ENCODE measurements around the gene HIC2. TPM values are rescaled to one million over a fixed set of nuclear protein-coding genes. Genes with fewer than 3 reads are reported as not detected.
"Not testable (repeated sequence)": the region's sequence is repeated elsewhere in the genome, so short reads cannot be mapped to it uniquely, and the experiment has no call there.

The HIC2 gene
- total and polyA plus RNA-seq, 9 of the 15 experiments (the other 6 are each of a cell fraction or from before 2014, with no cell fraction given): 1.7 to 117 (median 35.5) TPM

DNA sequence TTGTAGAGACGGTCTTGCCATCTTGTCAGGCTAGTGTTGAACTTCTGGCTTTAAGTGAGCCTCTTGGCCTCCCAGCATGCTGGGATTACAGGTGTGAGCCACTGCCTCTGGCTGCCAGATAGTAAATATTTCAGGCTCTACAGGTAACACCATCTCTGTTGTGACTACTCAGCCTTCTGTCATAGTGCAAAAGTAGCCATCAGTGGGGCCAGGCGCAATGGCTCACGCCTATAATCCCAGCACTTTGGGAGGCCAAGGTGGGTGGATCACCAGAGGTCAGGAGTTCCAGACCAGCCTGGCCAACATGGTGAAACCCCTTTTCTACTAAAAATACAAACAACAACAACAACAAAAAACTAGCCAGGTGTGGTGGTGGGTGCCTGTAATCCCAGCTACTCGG, 35.5 kb downstream of the HIC2 start (continued):
- TF ChIP-seq, protein P1, sequence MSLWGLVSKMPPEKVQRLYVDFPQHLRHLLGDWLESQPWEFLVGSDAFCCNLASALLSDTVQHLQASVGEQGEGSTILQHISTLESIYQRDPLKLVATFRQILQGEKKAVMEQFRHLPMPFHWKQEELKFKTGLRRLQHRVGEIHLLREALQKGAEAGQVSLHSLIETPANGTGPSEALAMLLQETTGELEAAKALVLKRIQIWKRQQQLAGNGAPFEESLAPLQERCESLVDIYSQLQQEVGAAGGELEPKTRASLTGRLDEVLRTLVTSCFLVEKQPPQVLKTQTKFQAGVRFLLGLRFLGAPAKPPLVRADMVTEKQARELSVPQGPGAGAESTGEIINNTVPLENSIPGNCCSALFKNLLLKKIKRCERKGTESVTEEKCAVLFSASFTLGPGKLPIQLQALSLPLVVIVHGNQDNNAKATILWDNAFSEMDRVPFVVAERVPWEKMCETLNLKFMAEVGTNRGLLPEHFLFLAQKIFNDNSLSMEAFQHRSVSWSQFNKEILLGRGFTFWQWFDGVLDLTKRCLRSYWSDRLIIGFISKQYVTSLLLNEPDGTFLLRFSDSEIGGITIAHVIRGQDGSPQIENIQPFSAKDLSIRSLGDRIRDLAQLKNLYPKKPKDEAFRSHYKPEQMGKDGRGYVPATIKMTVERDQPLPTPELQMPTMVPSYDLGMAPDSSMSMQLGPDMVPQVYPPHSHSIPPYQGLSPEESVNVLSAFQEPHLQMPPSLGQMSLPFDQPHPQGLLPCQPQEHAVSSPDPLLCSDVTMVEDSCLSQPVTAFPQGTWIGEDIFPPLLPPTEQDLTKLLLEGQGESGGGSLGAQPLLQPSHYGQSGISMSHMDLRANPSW (CRISPR knock-in tag; IDR thresholded peaks at IDR 0.05): 0 out of 2 replicates have a peak, but pooled peaks have one; percentile 68
- TF ChIP-seq, protein P2, sequence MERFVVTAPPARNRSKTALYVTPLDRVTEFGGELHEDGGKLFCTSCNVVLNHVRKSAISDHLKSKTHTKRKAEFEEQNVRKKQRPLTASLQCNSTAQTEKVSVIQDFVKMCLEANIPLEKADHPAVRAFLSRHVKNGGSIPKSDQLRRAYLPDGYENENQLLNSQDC (CRISPR knock-in tag; IDR thresholded peaks at IDR 0.05): 0 out of 2 replicates have a peak, but pooled peaks have one; percentile 38
- TF ChIP-seq, protein P3, sequence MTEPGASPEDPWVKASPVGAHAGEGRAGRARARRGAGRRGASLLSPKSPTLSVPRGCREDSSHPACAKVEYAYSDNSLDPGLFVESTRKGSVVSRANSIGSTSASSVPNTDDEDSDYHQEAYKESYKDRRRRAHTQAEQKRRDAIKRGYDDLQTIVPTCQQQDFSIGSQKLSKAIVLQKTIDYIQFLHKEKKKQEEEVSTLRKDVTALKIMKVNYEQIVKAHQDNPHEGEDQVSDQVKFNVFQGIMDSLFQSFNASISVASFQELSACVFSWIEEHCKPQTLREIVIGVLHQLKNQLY (CRISPR knock-in tag; conservative IDR thresholded peaks at IDR 0.05): 0 out of 4 replicates have a peak, but pooled peaks of 1 of the 2 experiments have one; percentile 27

DNA sequence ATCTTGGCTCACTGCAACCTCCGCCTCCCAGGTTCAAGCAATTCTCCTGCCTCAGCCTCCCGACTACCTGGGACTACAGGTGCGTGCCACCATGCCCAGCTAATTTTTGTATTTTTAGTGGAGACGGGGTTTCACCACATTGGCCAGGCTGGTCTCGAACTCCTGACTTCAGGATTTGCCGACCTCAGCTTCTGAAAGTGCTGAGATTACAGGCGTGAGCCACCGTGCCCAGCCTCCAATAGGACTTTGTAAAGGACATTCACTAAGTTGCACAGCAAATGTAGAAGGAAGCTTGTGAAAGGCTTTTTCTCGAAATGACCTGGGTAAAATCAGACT, 37.8 kb downstream of the HIC2 start:
- TF ChIP-seq MAFG (tag; conservative IDR thresholded peaks at IDR 0.05): peak; percentile 39; the same call in 1 of the 2 replicates
- TF ChIP-seq TAF7 (tag; IDR thresholded peaks at IDR 0.05): 0 out of 2 replicates have a peak, but pooled peaks have one; percentile 42
- peak; percentile 78 for TF ChIP-seq CEBPB (tag; IDR thresholded peaks at IDR 0.05)
- TF ChIP-seq, protein P4, sequence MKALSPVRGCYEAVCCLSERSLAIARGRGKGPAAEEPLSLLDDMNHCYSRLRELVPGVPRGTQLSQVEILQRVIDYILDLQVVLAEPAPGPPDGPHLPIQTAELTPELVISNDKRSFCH (CRISPR knock-in tag; IDR thresholded peaks at IDR 0.05): not testable (repeated sequence)
- TF ChIP-seq, protein P4 (tag; IDR thresholded peaks at IDR 0.05): 0 out of 2 replicates have a peak, but pooled peaks have one; percentile 52
- TF ChIP-seq RBBP5 (IDR thresholded peaks at IDR 0.05; ENCODE audit: borderline replicate concordance, insufficient read depth, low read length, poor library complexity, severe bottlenecking): peak; percentile 3
- peak; percentile 75 for TF ChIP-seq ZNF316 (IDR thresholded peaks at IDR 0.05)
- TF ChIP-seq MAFF (IDR thresholded peaks at IDR 0.05; ENCODE audit: low read length): 0 out of 2 replicates have a peak, but pooled peaks have one; percentile 10
- H3K9me3 ChIP-seq (replicated peaks; ENCODE audit: control insufficient read depth, insufficient read depth, low read depth, low read length); CTCF ChIA-PET (ENCODE audit: low intra/inter-chr PET ratio); intact Hi-C loops (cut with micrococcal nuclease); H3K27me3 ChIP-seq (ENCODE audit: control insufficient read depth in 2 of 2, insufficient read depth in 2 of 2, low read length in 2 of 2); H3K4me2 ChIP-seq (ENCODE audit: insufficient read depth, low read length); H3K79me2 ChIP-seq (ENCODE audit: control insufficient read depth, insufficient read depth, low read length); DNase-seq (ENCODE audit: extremely low read depth in 1 of 4, low spot score in 3 of 4); BruUV-seq (replicated peaks); H3K9ac ChIP-seq (ENCODE audit: insufficient read depth in 1 of 2, low read depth in 2 of 2, low read length in 2 of 2); H3K27ac ChIP-seq (ENCODE audit: extremely low read depth, low read depth, low read length); FAIRE-seq; H3K36me3 ChIP-seq (ENCODE audit: control insufficient read depth, insufficient read depth, low read length); H2AFZ ChIP-seq (ENCODE audit: low read depth, low read length); ATAC-seq; H3K4me3 ChIP-seq; H3K9me1 ChIP-seq (ENCODE audit: control insufficient read depth, insufficient read depth, low read length): not testable (repeated sequence)
- peaks cover 0 to 39% of the 10 kb centered on the region in 2 experiments; a peak in 3 of 5 replicates for H3K4me1 ChIP-seq (replicated peaks in 1 of 2; ENCODE audit: control insufficient read depth in 2 of 2, insufficient read depth in 2 of 2, low read length in 2 of 2)
- in situ Hi-C loops (cut with MboI): loop anchor here (5.0 to 10.0 kb wide), 4 partner anchors 42 to 180 kb away; no protein-coding TSS in a partner anchor
- WGBS (ENCODE audit: insufficient coverage, low coverage, missing lambda C conversion rate): 82% methylated on average over 9 of the region's 9 CpGs
- POLR2A ChIA-PET: interaction anchor here (2.4 kb wide), 1 partner anchor 10 kb away, joined by 7 read pairs; no protein-coding TSS in a partner anchor
- H4K20me1 ChIP-seq (replicated peaks; ENCODE audit: control insufficient read depth, insufficient read depth, low read length): peaks cover 20% of the 10 kb centered on the region; the same call in 1 of the 2 replicates

Data from K562 (cell line).